MM.1S (cell line): ENCODE measurements around the gene CHST15.

Experiments
- EZH2 ChIP-seq: fragments of 300-600 bp; sonication (generic); optimal IDR thresholded peaks from 2 replicates; pipeline ENCODE3; 2017; ENCODE audit warnings: low read depth, mild to moderate bottlenecking, antibody characterized with exemption, low read length, mixed read lengths
- EZH2phosphoT487 ChIP-seq: fragments of 300-600 bp; sonication (generic); IDR thresholded peaks from 2 replicates; pipeline ENCODE4 v1.6.1; 2018; ENCODE audit warnings: antibody characterized with exemption, low read length
- TF ChIP-seq, protein P1 (sequence below): fragments of 300-600 bp; sonication (generic); IDR thresholded peaks from 2 replicates; pipeline ENCODE4 v1.5.1; 2016; ENCODE audit warnings: antibody characterized with exemption, low read length, mixed read lengths

DNA sequence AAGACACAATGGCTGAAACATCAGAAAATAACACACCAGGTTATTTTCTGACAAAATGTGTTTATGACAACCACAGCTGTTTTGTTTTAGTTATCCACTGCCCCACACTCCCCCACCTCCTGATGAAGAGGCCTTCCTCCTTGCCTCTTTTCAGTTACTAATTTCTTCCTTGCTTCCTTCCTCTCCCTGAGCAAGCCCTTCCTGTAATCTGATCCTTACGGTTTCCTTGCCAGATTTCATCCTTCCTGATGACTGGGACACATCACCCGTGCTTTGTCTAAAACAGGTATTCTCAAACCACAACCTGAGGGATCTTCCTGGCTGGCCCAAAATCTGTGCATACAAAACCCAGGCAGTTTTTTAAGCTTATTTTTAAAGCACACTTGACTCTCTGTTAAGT, 39.4 kb downstream of the CHST15 start:
- TF ChIP-seq EZH2 (no peak), EZH2phosphoT487 (no peak)
- TF ChIP-seq, protein P1, sequence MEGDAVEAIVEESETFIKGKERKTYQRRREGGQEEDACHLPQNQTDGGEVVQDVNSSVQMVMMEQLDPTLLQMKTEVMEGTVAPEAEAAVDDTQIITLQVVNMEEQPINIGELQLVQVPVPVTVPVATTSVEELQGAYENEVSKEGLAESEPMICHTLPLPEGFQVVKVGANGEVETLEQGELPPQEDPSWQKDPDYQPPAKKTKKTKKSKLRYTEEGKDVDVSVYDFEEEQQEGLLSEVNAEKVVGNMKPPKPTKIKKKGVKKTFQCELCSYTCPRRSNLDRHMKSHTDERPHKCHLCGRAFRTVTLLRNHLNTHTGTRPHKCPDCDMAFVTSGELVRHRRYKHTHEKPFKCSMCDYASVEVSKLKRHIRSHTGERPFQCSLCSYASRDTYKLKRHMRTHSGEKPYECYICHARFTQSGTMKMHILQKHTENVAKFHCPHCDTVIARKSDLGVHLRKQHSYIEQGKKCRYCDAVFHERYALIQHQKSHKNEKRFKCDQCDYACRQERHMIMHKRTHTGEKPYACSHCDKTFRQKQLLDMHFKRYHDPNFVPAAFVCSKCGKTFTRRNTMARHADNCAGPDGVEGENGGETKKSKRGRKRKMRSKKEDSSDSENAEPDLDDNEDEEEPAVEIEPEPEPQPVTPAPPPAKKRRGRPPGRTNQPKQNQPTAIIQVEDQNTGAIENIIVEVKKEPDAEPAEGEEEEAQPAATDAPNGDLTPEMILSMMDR, result no peak
